Sigmoid colon (tissue), 7 donors: ENCODE results near the gene SETBP1. TPM values are rescaled to one million over a fixed set of nuclear protein-coding genes. Genes with fewer than 3 reads are reported as not detected.

ENCODE experiments used
- DNase-seq: peaks from one replicate; pipeline ENCODE4 v3.0.0-alpha.2; 2019
- H3K27ac ChIP-seq, 4 donors: fragments of 200-600 bp; sonication (generic); one replicate each; pipeline ENCODE4 v1.5.1; 2016 to 2019; ENCODE audit warnings: mild to moderate bottlenecking in 1 of 4
- H3K27me3 ChIP-seq, 3 donors: fragments of 200-600 bp; sonication (generic); one replicate each; pipeline ENCODE4 v1.5.1; 2019; ENCODE audit warnings: mild to moderate bottlenecking in 1 of 3
- H3K36me3 ChIP-seq, 4 donors: fragments of 200-600 bp; sonication (generic); one replicate each; pipeline ENCODE4 v1.5.1; 2016 to 2019
- H3K4me1 ChIP-seq, 4 donors: fragments of 200-600 bp; sonication (generic); one replicate each; pipeline ENCODE4 v1.5.1; 2017 to 2019
- H3K4me3 ChIP-seq, 4 donors: fragments of 200-600 bp; sonication (generic); one replicate each; pipeline ENCODE4 v1.5.1; 2017 to 2019; ENCODE audit warnings: mild to moderate bottlenecking in 2 of 4, moderate library complexity in 1 of 4
- H3K9me3 ChIP-seq, 4 donors: fragments of 200-600 bp in 3 of 4; sonication (generic) in 3 of 4; one replicate each; pipeline versions ENCODE4 v1.5.1 to v1.6.1; 2013 to 2019
- CTCF ChIP-seq, 4 experiments: fragments of 450-650 bp in 3 of 4; fragments of 200-600 bp in 1 of 4; IDR thresholded peaks; one replicate each; pipeline ENCODE4 v1.5.1; 2016 to 2019; ENCODE audit warnings: antibody characterized with exemption in 4 of 4, mild to moderate bottlenecking in 3 of 4, moderate library complexity in 2 of 4
- EP300 ChIP-seq, 4 donors: sonication (generic); formaldehyde crosslinking; IDR thresholded peaks; one replicate each; pipeline ENCODE4 v1.6.1; 2017; ENCODE audit warnings: antibody characterized with exemption in 4 of 4
- POLR2A ChIP-seq, 2 donors: fragments of 450-650 bp; IDR thresholded peaks; one replicate each; pipeline ENCODE4 v1.6.1; 2016; ENCODE audit warnings: antibody characterized with exemption in 2 of 2, mild to moderate bottlenecking in 2 of 2, moderate library complexity in 2 of 2
- POLR2AphosphoS5 ChIP-seq, 4 donors: sonication (generic); formaldehyde crosslinking; IDR thresholded peaks; one replicate each; pipeline ENCODE4 v1.6.1; 2017; ENCODE audit warnings: antibody characterized with exemption in 4 of 4
- WGBS, 2 donors: extraction: QIAGEN DNeasy Blood & Tissue Kit; methylation state at CpG; one replicate each; pipeline ENCODE4 v1.1.7; 2013; 5-methylcytosine and 5-hydroxymethylcytosine counted together
- intact Hi-C: fragments of 100-400 bp; cut with DNase I; formaldehyde crosslinking; loops from one replicate; pipeline ENCODE4 v1.15.1; 2023
- polyA plus RNA-seq, 3 donors: library from polyadenylated mRNA; stranded (reverse); fragments of 200-250 nt; gene quantifications; one replicate each; pipeline ENCODE4 v1.2.3, GENCODE V29; 2013
- total RNA-seq, 4 donors: library from RNA; depleted of rRNA; stranded (reverse); fragments of >200 nt; gene quantifications; one replicate each; pipeline ENCODE4 v1.1.0, GENCODE V29; 2016
- donor health status: healthy with polysubstance abuse.
- donor health status: Bipolar disorder and iron deficiency.
- donor health status: healthy.

SETBP1 gene
- total and polyA plus RNA-seq, 7 donors = 0.69 to 100 (median 67.9) TPM

- H3K9me3 ChIP-seq = no peaks in the 10 kb centered on the region
- no peaks in the 10 kb centered on the region for H3K27me3 ChIP-seq
- TF ChIP-seq CTCF (IDR thresholded peaks at IDR 0.05) (no peak), POLR2A (IDR thresholded peaks at IDR 0.05) (no peak), EP300 (IDR thresholded peaks at IDR 0.05) (no peak), POLR2AphosphoS5 (IDR thresholded peaks at IDR 0.05) (no peak)
- intact Hi-C loops = loop anchor here (2.0 kb wide), 1 partner anchor 77 kb away; no protein-coding TSS in a partner anchor
- no peak overlapping the region for H3K4me3 ChIP-seq
- no peaks in the 10 kb centered on the region for H3K36me3 ChIP-seq
- no peak for DNase-seq
- H3K4me1 ChIP-seq = peaks cover 0 to 91% (median 83%) of the 10 kb centered on the region in 4 donors
- H3K27ac ChIP-seq = peak overlapping the region; percentile 64 to 82 (median 74)
Observed at GRCh38 chr18:44726059-44726421, 45.4 kb downstream of the SETBP1 start.

- peak overlapping the region in 3 of 4 donors; percentile 64 to 82 (median 81) for H3K27ac ChIP-seq
Observed at GRCh38 chr18:44727291-44727690, 46.6 kb downstream of the SETBP1 start.

GRCh38 chr18:44729631-44730101, 49.0 kb downstream of the SETBP1 start:
- TF ChIP-seq POLR2AphosphoS5 (IDR thresholded peaks at IDR 0.05) (peak in 1 of 4 donors; percentile 26), CTCF (IDR thresholded peaks at IDR 0.05) (no peak), POLR2A (IDR thresholded peaks at IDR 0.05) (no peak), EP300 (IDR thresholded peaks at IDR 0.05) (no peak)
- no peak for DNase-seq
- WGBS, 2 donors = 8 to 42% methylated on average over 5 of the region's 5 CpGs
- Histone ChIP-seq H3K9me3 (no peaks in the 10 kb centered on the region), H3K4me3 (no peak overlapping the region), H3K27me3 (no peaks in the 10 kb centered on the region), H3K36me3 (no peaks in the 10 kb centered on the region), H3K27ac (peak overlapping the region in 3 of 4 donors; percentile 35 to 82 (median 81)), H3K4me1 (peaks cover 0 to 100% (median 95%) of the 10 kb centered on the region in 4 donors)
- intact Hi-C loops = loop anchor here (5.0 kb wide), 2 partner anchors 43 to 63 kb away; no protein-coding TSS in a partner anchor

More at GRCh38 chr18:44727291-44727690, 46.6 kb downstream of the SETBP1 start:
- intact Hi-C loops = loop anchor here (2.0 kb wide), 1 partner anchor 76 kb away; no protein-coding TSS in a partner anchor
- H3K4me3 ChIP-seq = no peak overlapping the region
- H3K36me3 ChIP-seq = no peaks in the 10 kb centered on the region
- TF ChIP-seq EP300 (IDR thresholded peaks at IDR 0.05) (no peak), POLR2AphosphoS5 (IDR thresholded peaks at IDR 0.05) (no peak)
- no peaks in the 10 kb centered on the region for H3K27me3 ChIP-seq
- DNase-seq = no peak
- H3K9me3 ChIP-seq = no peaks in the 10 kb centered on the region
- WGBS, 2 donors = 90 to 93% methylated on average over 4 of the region's 4 CpGs
- H3K4me1 ChIP-seq = peaks cover 0 to 96% (median 90%) of the 10 kb centered on the region in 4 donors

- no peak for DNase-seq
- H3K4me1 ChIP-seq = peaks cover 0 to 88% (median 82%) of the 10 kb centered on the region in 4 donors
- no peaks in the 10 kb centered on the region for H3K27me3 ChIP-seq
- H3K9me3 ChIP-seq = no peaks in the 10 kb centered on the region
- 90 to 95% methylated on average over 7 of the region's 7 CpGs for WGBS, 2 donors
- H3K4me3 ChIP-seq = no peak overlapping the region
- no peaks in the 10 kb centered on the region for H3K36me3 ChIP-seq
- H3K27ac ChIP-seq = peak overlapping the region in 3 of 4 donors; percentile 53 to 82 (median 81)
- TF ChIP-seq POLR2A (IDR thresholded peaks at IDR 0.05) = no peak
- TF ChIP-seq POLR2AphosphoS5 (IDR thresholded peaks at IDR 0.05) = peak in 2 of 4 donors; percentile 47 to 68
- intact Hi-C loops = loop anchor here (5.0 kb wide), 2 partner anchors 41 to 61 kb away; no protein-coding TSS in a partner anchor
Observed at GRCh38 chr18:44730803-44731529, 50.3 kb downstream of the SETBP1 start.

- Histone ChIP-seq H3K27ac (peak overlapping the region in 3 of 4 donors; percentile 53 to 82 (median 81)), H3K27me3 (no peaks in the 10 kb centered on the region), H3K4me1 (peaks cover 0 to 88% (median 80%) of the 10 kb centered on the region in 4 donors), H3K9me3 (no peaks in the 10 kb centered on the region), H3K4me3 (no peak overlapping the region), H3K36me3 (no peaks in the 10 kb centered on the region)
- DNase-seq = no peak
- WGBS, 2 donors = 37 to 53% methylated on average over 9 of the region's 9 CpGs
- intact Hi-C loops = loop anchor here (5.0 kb wide), 2 partner anchors 41 to 61 kb away; no protein-coding TSS in a partner anchor
- TF ChIP-seq EP300 (IDR thresholded peaks at IDR 0.05) (no peak), CTCF (IDR thresholded peaks at IDR 0.05) (no peak), POLR2A (IDR thresholded peaks at IDR 0.05) (no peak), POLR2AphosphoS5 (IDR thresholded peaks at IDR 0.05) (peak in 2 of 4 donors; percentile 12 to 27)
Observed at GRCh38 chr18:44731530-44732237, 51.0 kb downstream of the SETBP1 start.
